ENCODE results near the gene LTBP2.

Gene LTBP2

GRCh38 chr14:74637178-74637550, 25.1 kb upstream of the LTBP2 start:
- DNase-seq: peak; percentile 23

GRCh38 chr14:74636424-74637177, 24.6 kb upstream of the LTBP2 start:
- no peak for DNase-seq

GRCh38 chr14:74635847-74636246, 23.8 kb upstream of the LTBP2 start:
- DNase-seq: peak; percentile 38

GRCh38 chr14:74634964-74635363, 22.9 kb upstream of the LTBP2 start:
- no peak for DNase-seq

GRCh38 chr14:74634481-74634880, 22.4 kb upstream of the LTBP2 start:
- no peak for DNase-seq

GRCh38 chr14:74630881-74631690, 19.0 kb upstream of the LTBP2 start:
- DNase-seq: no peak

- DNase-seq: no peak
Observed at GRCh38 chr14:74628418-74628817, 16.4 kb upstream of the LTBP2 start.

- no peak for DNase-seq
Observed at GRCh38 chr14:74627076-74627475, 15.0 kb upstream of the LTBP2 start.

- no peak for DNase-seq
Observed at GRCh38 chr14:74622257-74622656, 10.2 kb upstream of the LTBP2 start.

- DNase-seq: no peak
Observed at GRCh38 chr14:74621556-74621955, 9.5 kb upstream of the LTBP2 start.

- no peak for DNase-seq
Observed at GRCh38 chr14:74620923-74621322, 8.9 kb upstream of the LTBP2 start.

GRCh38 chr14:74620497-74620921, 8.5 kb upstream of the LTBP2 start:
- DNase-seq: no peak

- no peak for DNase-seq
Observed at GRCh38 chr14:74619672-74620131, 7.7 kb upstream of the LTBP2 start.

- DNase-seq: no peak
Observed at GRCh38 chr14:74618078-74618952, 6.3 kb upstream of the LTBP2 start.

- no peak for DNase-seq
Observed at GRCh38 chr14:74616996-74617700, 5.1 kb upstream of the LTBP2 start.

GRCh38 chr14:74616507-74616906, 4.5 kb upstream of the LTBP2 start:
- DNase-seq: no peak

- no peak for DNase-seq
Observed at GRCh38 chr14:74615735-74616134, 3.7 kb upstream of the LTBP2 start.

GRCh38 chr14:74614508-74615495, 2.8 kb upstream of the LTBP2 start:
- DNase-seq: peak; percentile 23

GRCh38 chr14:74613211-74613914, 1.3 kb upstream of the LTBP2 start:
- DNase-seq: no peak

- DNase-seq: peak; percentile 74
Observed at GRCh38 chr14:74612350-74613021, 449 bp upstream of the LTBP2 start.
